Ovary (tissue), 3 donors: Measurements from ENCODE around the gene CEP164.

ENCODE experiments used
- POLR2A ChIP-seq: fragments of 450-650 bp; IDR thresholded peaks from one replicate; pipeline ENCODE4 v1.6.1; 2017; ENCODE audit warnings: antibody characterized with exemption, mild to moderate bottlenecking, moderate library complexity
- TF ChIP-seq, protein P1 (sequence below), 3 donors: fragments of 450-650 bp in 2 of 3; fragments of 200-600 bp in 1 of 3; IDR thresholded peaks; one replicate each; pipeline versions ENCODE4 v1.5.1 to v1.8.0; 2016 to 2022; ENCODE audit warnings: antibody characterized with exemption in 3 of 3, mild to moderate bottlenecking in 1 of 3
- donor health status: DM: no; HTN: no; CAD: no.

GRCh38 chr11:117366875-117367274 is 39.2 kb downstream of the CEP164 start:
- TF ChIP-seq, protein P1, sequence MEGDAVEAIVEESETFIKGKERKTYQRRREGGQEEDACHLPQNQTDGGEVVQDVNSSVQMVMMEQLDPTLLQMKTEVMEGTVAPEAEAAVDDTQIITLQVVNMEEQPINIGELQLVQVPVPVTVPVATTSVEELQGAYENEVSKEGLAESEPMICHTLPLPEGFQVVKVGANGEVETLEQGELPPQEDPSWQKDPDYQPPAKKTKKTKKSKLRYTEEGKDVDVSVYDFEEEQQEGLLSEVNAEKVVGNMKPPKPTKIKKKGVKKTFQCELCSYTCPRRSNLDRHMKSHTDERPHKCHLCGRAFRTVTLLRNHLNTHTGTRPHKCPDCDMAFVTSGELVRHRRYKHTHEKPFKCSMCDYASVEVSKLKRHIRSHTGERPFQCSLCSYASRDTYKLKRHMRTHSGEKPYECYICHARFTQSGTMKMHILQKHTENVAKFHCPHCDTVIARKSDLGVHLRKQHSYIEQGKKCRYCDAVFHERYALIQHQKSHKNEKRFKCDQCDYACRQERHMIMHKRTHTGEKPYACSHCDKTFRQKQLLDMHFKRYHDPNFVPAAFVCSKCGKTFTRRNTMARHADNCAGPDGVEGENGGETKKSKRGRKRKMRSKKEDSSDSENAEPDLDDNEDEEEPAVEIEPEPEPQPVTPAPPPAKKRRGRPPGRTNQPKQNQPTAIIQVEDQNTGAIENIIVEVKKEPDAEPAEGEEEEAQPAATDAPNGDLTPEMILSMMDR (IDR thresholded peaks at IDR 0.05): no peak
- no peak for TF ChIP-seq POLR2A
